GM18508 (cell line): Measurements from ENCODE around the gene AHRR.
"Not testable (repeated sequence)": the region's sequence is repeated elsewhere in the genome, so short reads cannot be mapped to it uniquely, and the experiment has no call there.

ENCODE experiments used
- ATAC-seq: cut with Tn5 transposase; IDR thresholded peaks from one replicate; pipeline ENCODE4 v1.9.1; 2021; ENCODE audit warnings: moderate number of reproducible peaks; ENCODE audit not compliant: insufficient read depth, unreplicated experiment

The AHRR gene

GRCh38 chr5:405421-405820, 83.9 kb downstream of the AHRR start:
- no peak for ATAC-seq

DNA sequence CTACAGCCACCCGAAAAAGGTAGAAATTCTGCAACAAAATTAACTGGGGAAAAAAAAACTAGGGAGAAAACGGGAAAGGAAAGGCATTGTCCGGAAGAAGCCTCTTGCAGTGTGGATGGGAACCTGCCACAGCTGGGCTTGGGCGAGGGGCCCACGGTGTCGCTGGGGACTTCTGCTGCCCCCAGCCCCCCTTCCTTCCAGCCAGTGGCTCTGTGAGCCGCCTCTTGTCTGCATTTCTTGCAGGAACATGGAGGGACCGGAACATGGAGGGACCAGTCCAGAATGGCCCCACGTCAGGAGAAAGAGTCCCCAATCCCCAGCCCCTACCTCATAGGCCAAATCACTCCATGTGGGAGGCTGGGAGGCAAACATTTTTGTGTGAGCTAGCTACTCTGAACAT, 84.5 kb downstream of the AHRR start:
- no peak for ATAC-seq

GRCh38 chr5:407051-407450, 85.5 kb downstream of the AHRR start:
- no peak for ATAC-seq

- no peak for ATAC-seq
These were observed 86.3 kb downstream of the AHRR start for GRCh38 chr5:407801-408268.

GRCh38 chr5:410911-411517, 89.5 kb downstream of the AHRR start:
- ATAC-seq: no peak

DNA sequence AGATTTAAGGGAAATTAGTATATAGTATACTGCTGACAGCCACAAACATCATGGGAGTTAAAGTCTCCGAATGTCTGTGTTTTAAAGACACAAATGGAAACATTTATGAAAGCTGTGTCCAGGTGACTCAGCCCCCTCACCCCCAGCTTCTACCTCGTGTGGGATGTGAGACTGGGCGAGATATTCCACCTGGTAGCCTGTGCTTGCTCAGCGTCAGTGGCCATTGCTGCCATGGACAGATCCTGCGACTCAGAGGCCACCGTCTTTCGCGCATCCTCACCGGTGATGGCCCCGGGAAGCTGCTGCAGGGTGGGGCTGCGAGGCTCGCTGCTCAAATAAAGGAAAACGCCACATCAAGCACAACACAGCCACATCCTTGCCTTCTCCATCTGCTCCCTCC, 90.2 kb downstream of the AHRR start:
- ATAC-seq: no peak

DNA sequence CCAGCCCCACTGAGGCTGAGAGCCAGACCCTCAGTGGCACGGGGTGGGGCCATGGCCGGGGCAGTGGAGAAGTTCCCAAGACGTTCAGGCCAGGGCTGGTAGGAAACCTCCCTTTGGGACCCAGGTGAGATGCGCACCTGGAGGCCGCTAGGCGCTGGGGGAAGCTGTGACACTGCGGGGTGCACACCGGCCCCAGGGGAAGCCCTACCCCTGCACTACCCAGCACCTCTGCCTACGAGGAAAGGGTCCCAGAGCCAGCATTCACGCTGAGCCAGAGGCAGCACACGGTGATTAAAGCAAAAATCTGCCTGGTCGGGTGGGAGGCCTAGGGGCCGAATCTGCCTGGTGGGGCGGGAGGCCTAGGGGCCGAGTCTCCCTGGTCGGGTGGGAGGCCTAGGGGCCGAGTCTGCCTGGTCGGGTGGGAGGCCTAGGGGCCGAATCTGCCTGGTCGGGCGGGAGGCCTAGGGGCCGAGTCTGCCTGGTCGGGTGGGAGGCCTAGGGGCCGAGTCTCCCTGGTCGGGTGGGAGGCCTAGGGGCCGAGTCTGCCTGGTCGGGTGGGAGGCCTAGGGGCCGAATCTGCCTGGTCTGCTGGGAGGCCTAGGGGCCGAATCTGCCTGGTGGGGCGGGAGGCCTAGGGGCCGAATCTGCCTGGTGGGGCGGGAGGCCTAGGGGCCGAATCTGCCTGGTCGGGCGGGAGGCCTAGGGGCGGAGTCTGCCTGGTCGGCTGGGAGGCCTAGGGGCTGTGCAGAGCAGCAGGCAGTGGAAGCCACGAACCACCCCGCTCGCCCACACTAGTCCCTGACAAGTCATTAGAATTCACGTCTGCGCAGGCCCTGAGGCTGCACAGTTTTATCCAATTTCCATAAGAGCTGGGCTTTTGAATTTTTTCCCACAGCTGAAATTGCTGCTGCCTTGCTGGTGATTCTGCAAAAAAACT, 93.7 kb downstream of the AHRR start:
- ATAC-seq: not testable (repeated sequence)

DNA sequence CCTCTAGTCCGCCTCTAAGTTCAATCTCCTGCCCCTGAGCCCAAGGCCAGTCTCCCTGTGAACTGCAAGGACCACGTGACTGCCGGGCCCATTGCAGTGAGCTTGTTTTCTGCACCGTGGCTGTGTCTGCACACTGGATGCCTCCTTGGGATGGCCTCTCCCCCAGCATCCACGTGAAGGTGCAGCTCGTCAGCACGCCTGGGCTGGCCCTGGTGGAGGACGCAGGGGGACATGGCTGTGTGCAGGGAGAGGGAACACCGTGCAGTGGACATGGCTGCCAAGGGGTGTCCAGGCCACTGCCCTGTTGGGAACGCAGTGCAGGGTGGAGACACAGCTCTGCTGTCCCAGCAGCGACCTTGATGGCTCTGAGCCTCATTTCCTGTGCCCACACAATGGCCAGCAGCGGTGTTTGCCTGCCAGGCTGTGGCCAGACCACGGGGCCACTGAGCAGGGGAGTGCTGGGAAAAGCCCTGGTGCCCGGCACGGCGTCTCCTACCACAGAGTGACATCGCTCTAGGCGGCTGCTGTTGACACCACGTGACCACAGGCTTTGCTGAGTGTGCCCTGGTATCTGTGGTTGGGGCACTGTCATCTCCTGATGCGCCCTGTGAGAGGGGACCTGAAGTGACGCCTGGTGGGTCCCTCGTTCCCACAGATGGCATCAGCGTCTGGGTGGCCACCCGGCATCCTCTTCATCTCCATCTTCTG, 94.6 kb downstream of the AHRR start:
- ATAC-seq: no peak

DNA sequence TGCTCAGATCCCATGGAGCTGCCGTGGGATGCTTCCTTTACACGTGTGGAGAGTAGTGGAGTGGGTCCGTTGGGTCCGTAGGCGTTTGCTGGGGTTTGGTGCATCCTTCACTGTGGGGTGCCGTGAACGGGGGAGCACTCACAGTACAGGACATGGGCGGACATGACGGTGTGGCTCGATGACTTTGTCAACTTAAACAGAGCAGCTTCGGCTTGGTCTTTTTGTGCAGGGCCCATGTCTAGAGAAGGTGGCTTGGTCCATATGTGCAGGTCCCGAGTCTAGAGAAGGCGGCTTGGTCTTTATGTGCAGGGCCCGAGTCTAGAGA, 95.1 kb downstream of the AHRR start:
- ATAC-seq: no peak

- no peak for ATAC-seq
These were observed 96.0 kb downstream of the AHRR start for GRCh38 chr5:417301-418161.

DNA sequence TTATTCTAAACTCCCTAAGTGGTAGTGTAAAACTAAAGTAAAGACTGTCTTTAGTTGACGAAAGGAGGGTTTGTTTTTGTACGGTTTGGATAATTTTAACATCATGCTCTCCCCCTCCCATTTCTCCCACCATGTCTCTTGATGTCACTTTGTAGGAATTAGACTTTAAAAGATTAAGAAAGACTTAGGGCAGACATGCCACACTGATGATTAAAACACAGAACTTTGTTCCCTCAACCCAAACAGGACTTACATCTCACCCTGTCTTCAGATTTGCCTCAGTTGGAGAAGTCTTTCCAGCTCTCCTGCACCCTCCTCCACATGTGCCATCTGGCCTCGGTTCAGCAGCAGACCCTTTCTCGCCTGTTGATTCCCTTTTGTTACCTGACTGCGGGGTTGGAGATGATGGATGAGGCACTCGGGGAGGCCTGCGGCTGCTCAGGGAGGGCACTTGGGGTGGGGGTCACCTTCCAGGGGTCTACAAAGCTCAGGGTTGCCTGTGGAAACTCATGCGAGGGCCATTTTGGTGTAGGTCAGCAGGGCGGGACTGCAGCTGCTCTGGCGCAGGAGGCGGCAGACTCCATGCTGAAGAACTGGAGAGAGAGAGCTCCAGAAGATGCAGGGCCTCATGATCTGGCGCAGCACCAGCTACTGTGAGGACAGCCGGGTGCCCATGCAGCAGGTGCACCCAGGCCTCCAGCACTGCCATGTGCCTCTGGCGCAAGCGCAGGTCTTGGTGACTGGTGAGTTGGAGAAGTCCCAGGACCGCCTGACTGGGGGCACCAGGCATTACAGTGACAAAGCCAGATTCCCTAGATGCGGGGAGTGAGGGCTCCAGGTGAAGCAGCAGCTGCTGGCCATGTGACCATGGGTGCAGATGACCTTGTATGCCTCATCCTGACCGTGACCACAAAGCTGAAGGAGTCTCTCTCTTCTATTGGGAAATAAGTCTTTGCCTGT, 96.9 kb downstream of the AHRR start:
- no peak for ATAC-seq

- ATAC-seq: no peak
These were observed 98.5 kb downstream of the AHRR start for GRCh38 chr5:419970-420369.

- no peak for ATAC-seq
These were observed 99.2 kb downstream of the AHRR start for GRCh38 chr5:420632-421286.

GRCh38 chr5:421287-421880, 99.9 kb downstream of the AHRR start:
- ATAC-seq: no peak

GRCh38 chr5:421901-422300, 100.4 kb downstream of the AHRR start:
- no peak for ATAC-seq

GRCh38 chr5:422323-423232, 101.1 kb downstream of the AHRR start:
- ATAC-seq: no peak

DNA sequence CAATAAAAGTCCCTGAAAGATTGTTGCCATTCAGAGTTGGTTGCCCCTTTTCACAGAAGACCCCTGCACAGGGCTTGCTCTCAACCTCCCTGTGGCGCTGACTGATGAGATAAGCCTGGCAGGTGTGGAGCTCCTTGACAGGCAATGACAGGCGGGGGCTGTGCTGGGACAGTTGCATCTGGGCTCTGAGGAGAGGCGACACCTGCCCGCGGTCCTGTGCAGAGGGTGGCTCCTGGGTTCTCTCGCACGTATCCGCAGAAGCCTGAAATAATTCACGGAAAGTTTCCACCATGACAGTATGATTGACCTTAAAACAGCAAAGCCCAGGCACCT, 101.7 kb downstream of the AHRR start:
- ATAC-seq: no peak
